Measurements from ENCODE around the gene RRP12.

- TF ChIP-seq CTCF (IDR thresholded peaks at IDR 0.05) (no peak), POLR2A (IDR thresholded peaks at IDR 0.05) (peak; percentile 34)
These were observed 79.3 kb downstream of the RRP12 start for GRCh38 chr10:97321804-97322190.
